WI38 (cell line): Measurements from ENCODE around the gene TLR1.

Source experiments
- H3K4me3 ChIP-seq: 2 replicates; pipeline ENCODE4 v1.5.1; 2011; ENCODE audit warnings: low read depth, mild to moderate bottlenecking, control low read depth, low read length
- CTCF ChIP-seq: IDR thresholded peaks from 2 replicates; pipeline ENCODE4 v1.5.1; 2012; ENCODE audit warnings: low read depth, mild to moderate bottlenecking, control low read depth, low read length

The TLR1 gene

GRCh38 chr4:38762560-38762959 lies 42.0 kb downstream of the TLR1 start:
- H3K4me3 ChIP-seq: no peak overlapping the region
- TF ChIP-seq CTCF: no peak

- no peak overlapping the region for H3K4me3 ChIP-seq
- no peak for TF ChIP-seq CTCF
These were observed 44.8 kb downstream of the TLR1 start for GRCh38 chr4:38759790-38760122.

GRCh38 chr4:38759113-38759789 lies 45.3 kb downstream of the TLR1 start:
- peak; percentile 31; the same call in 1 of the 2 replicates for TF ChIP-seq CTCF
- H3K4me3 ChIP-seq: no peak overlapping the region

- TF ChIP-seq CTCF: no peak
- no peak overlapping the region for H3K4me3 ChIP-seq
These were observed 46.5 kb downstream of the TLR1 start for GRCh38 chr4:38757945-38758600.

GRCh38 chr4:38752941-38753806 lies 51.4 kb downstream of the TLR1 start:
- no peak for TF ChIP-seq CTCF
- no peak overlapping the region for H3K4me3 ChIP-seq

- no peak for TF ChIP-seq CTCF
- H3K4me3 ChIP-seq: no peak overlapping the region
These were observed 52.1 kb downstream of the TLR1 start for GRCh38 chr4:38752372-38752940.
